PC-9 (cell line): ENCODE data around the gene PRM3. TPM values are rescaled to one million over a fixed set of nuclear protein-coding genes. Genes with fewer than 3 reads are reported as not detected.
A peak's percentile ranks its signal among the peaks of the same experiment; 100 is the strongest.

Experiments used
- BruUV-seq: library from RNA; stranded (reverse); fragments of 400-500 nt; replicated peaks from 2 replicates; lab custom pipeline; 2021; lab: Mats Ljungman, UMichigan
- CTCF ChIA-PET: fragments of 300-600 bp; sonication (Branson Sonifier 250); formaldehyde crosslinking; loops from one replicate; lab custom pipeline; 2022; ENCODE audit warnings: antibody characterized with exemption; lab: Charles Lee
- POLR2A ChIA-PET: fragments of 300-600 bp; sonication (Branson Sonifier 250); formaldehyde crosslinking; loops from one replicate; lab custom pipeline; 2022; ENCODE audit warnings: antibody characterized with exemption; ENCODE audit not compliant: unreplicated experiment; lab: Charles Lee
- DNase-seq, 2 experiments: peaks; one replicate each; pipeline versions ENCODE4 v3.0.0 to v3.0.0-alpha.2; 2015 to 2022; ENCODE audit warnings: mixed read lengths in 1 of 2
- H2AFZ ChIP-seq: fragments of 200-600 bp; sonication (generic); 2 replicates; pipeline ENCODE4 v1.8.1; 2017; ENCODE audit warnings: antibody characterized with exemption
- H3F3A ChIP-seq: fragments of 200-600 bp; sonication (generic); 2 replicates; pipeline ENCODE4 v1.8.1; 2017; ENCODE audit warnings: antibody characterized with exemption, mild to moderate bottlenecking, low read depth; ENCODE audit not compliant: insufficient read depth
- H3K27ac ChIP-seq: fragments of 200-600 bp; sonication (generic); 2 replicates; pipeline ENCODE4 v1.6.1; 2016; ENCODE audit warnings: mixed run types
- H3K27me3 ChIP-seq: fragments of 200-600 bp; sonication (generic); 2 replicates; pipeline ENCODE4 v1.6.1; 2016; ENCODE audit warnings: low read depth, mixed run types; ENCODE audit not compliant: insufficient read depth
- H3K36me3 ChIP-seq: fragments of 200-600 bp; sonication (generic); 2 replicates; pipeline ENCODE4 v1.6.1; 2016; ENCODE audit warnings: low read depth, mixed run types
- H3K4me1 ChIP-seq: fragments of 200-600 bp; sonication (generic); replicated peaks from 2 replicates; pipeline ENCODE4 v1.6.1; 2016; ENCODE audit warnings: mixed run types; ENCODE audit not compliant: insufficient read depth
- H3K4me2 ChIP-seq: fragments of 200-600 bp; sonication (generic); 2 replicates; pipeline ENCODE4 v1.6.1; 2017; ENCODE audit warnings: mixed run types
- H3K4me3 ChIP-seq: fragments of 200-600 bp; sonication (generic); 2 replicates; pipeline ENCODE4 v1.6.1; 2016; ENCODE audit warnings: mixed run types
- H3K79me2 ChIP-seq: fragments of 200-600 bp; sonication (generic); 2 replicates; pipeline ENCODE4 v1.6.1; 2017; ENCODE audit warnings: low read depth, mixed run types
- H3K9me2 ChIP-seq: fragments of 200-600 bp; sonication (generic); 2 replicates; pipeline ENCODE4 v1.8.1; 2017; ENCODE audit warnings: mild to moderate bottlenecking; ENCODE audit not compliant: insufficient read depth
- H3K9me3 ChIP-seq: fragments of 200-600 bp; sonication (generic); 2 replicates; pipeline ENCODE4 v1.8.1; 2016; ENCODE audit warnings: low read depth; ENCODE audit not compliant: insufficient read depth
- H4K20me1 ChIP-seq: fragments of 200-600 bp; sonication (generic); 2 replicates; pipeline ENCODE4 v1.8.1; 2017; ENCODE audit not compliant: insufficient read depth
- CTCF ChIP-seq: fragments of 200-600 bp; sonication (generic); conservative IDR thresholded peaks from 2 replicates; pipeline ENCODE4 v1.6.1; 2017; ENCODE audit warnings: mixed run types, antibody characterized with exemption, mild to moderate bottlenecking, moderate library complexity
- EZH2 ChIP-seq: fragments of 200-600 bp; sonication (generic); IDR thresholded peaks from 2 replicates; pipeline ENCODE4 v1.8.0; 2017; ENCODE audit warnings: antibody characterized with exemption, low read depth
- intact Hi-C: fragments of 100-400 bp; cut with micrococcal nuclease; formaldehyde crosslinking; loops from one replicate; pipeline ENCODE4 v1.10.0; 2022; ENCODE audit not compliant: unreplicated experiment
- total RNA-seq: library from RNA; stranded (reverse); gene quantifications from 2 replicates; pipeline ENCODE4 v1.2.3, GENCODE V29; 2021

Gene PRM3
- total RNA-seq, 1 experiment from 2014 or later: not detected

- ChIA-PET CTCF (interaction anchor here (0.6 to 3.7 kb wide), 22 partner anchors 31 to 1066 kb away, joined by 3 to 25 read pairs (median 4); no protein-coding TSS in a partner anchor), POLR2A (interaction anchor here (0.5 to 1.7 kb wide), 27 partner anchors 10 to 1854 kb away, joined by 3 to 13 read pairs (median 5); partner anchors contain the start of gene LITAF)
- Histone ChIP-seq H3K9me2 (no peaks in the 10 kb centered on the region), H3K4me3 (peak within 1 kb of the TSS; percentile 96), H3F3A (peaks cover 7% of the 10 kb centered on the region; the same call in 1 of the 2 replicates), H2AFZ (peak within 1 kb of the TSS; percentile 95), H3K9me3 (no peaks in the 10 kb centered on the region), H3K79me2 (no peaks in the 10 kb centered on the region), H3K36me3 (no peaks in the 10 kb centered on the region), H3K4me1 (peaks cover 23% of the 10 kb centered on the region), H3K4me2 (peak within 1 kb of the TSS; percentile 99), H3K27me3 (no peaks in the 10 kb centered on the region), H3K27ac (peak within 1 kb of the TSS; percentile 69), H4K20me1 (no peaks in the 10 kb centered on the region)
- DNase-seq: peak; percentile 63 to 93
- no peak for TF ChIP-seq EZH2
- TF ChIP-seq CTCF: peak; percentile 81
- no TSS peak for BruUV-seq
- intact Hi-C loops: loop anchor here (1.0 to 10.0 kb wide), 10 partner anchors 41 to 285 kb away; no protein-coding TSS in a partner anchor
Measured at GRCh38 chr16:11255737-11256660, 17.4 kb downstream of the PRM3 start, which contains the start of gene SOCS1. Gene SOCS1, minus strand, starts transcription at chr16:11256204. Its CDS starts 726 bp downstream, at chr16:11255478.

GRCh38 chr16:11254913-11255736 lies 18.3 kb downstream of the PRM3 start:
- POLR2A ChIA-PET: interaction anchor here (0.6 to 1.2 kb wide), 13 partner anchors 42 to 543 kb away, joined by 3 to 13 read pairs (median 4); no protein-coding TSS in a partner anchor

More at GRCh38 chr16:11254913-11255736, 18.3 kb downstream of the PRM3 start:
- no peaks in the 10 kb centered on the region for H3K79me2 ChIP-seq
- H3F3A ChIP-seq: peaks cover 7% of the 10 kb centered on the region; the same call in 1 of the 2 replicates
- H3K27me3 ChIP-seq: no peaks in the 10 kb centered on the region
- no TSS peak for BruUV-seq
- H3K4me1 ChIP-seq: peaks cover 23% of the 10 kb centered on the region
- no peaks in the 10 kb centered on the region for H3K36me3 ChIP-seq
- peak overlapping the region; percentile 95 for H2AFZ ChIP-seq
- CTCF ChIA-PET: interaction anchor here (0.5 to 3.7 kb wide), 18 partner anchors 57 to 1067 kb away, joined by 3 to 25 read pairs (median 4); no protein-coding TSS in a partner anchor
- H3K9me3 ChIP-seq: no peaks in the 10 kb centered on the region
- no peaks in the 10 kb centered on the region for H3K9me2 ChIP-seq
- peak overlapping the region; percentile 96 for H3K4me2 ChIP-seq
- intact Hi-C loops: loop anchor here (1.0 to 10.0 kb wide), 5 partner anchors 42 to 284 kb away; no protein-coding TSS in a partner anchor
- TF ChIP-seq EZH2 (no peak), CTCF (no peak)
- peak overlapping the region; percentile 96 for H3K4me3 ChIP-seq
- DNase-seq: peak in 1 of 2 experiments; percentile 51
- H3K27ac ChIP-seq: no peak overlapping the region
- H4K20me1 ChIP-seq: no peaks in the 10 kb centered on the region
